ENCODE results near the gene PEX1.
"Not testable (repeated sequence)": the region's sequence is repeated elsewhere in the genome, so short reads cannot be mapped to it uniquely, and the experiment has no call there.

The PEX1 gene

GRCh38 chr7:92460109-92460508 is 68.2 kb downstream of the PEX1 start:
- no peaks in the 10 kb centered on the region for H3K9me3 ChIP-seq (ENCODE audit: control insufficient read depth, low read depth, low read length)
- H3K9ac ChIP-seq (ENCODE audit: low read length) = no peak overlapping the region
- H3K36me3 ChIP-seq (ENCODE audit: control insufficient read depth, low read depth, low read length) = peaks cover 20% of the 10 kb centered on the region
- no peak overlapping the region for H3K27ac ChIP-seq (ENCODE audit: low read length)
- H3K4me3 ChIP-seq (ENCODE audit: low read length) = no peak overlapping the region
- no peaks in the 10 kb centered on the region for H3K4me1 ChIP-seq (ENCODE audit: control insufficient read depth, low read depth, low read length)
- no peaks in the 10 kb centered on the region for H3K27me3 ChIP-seq (ENCODE audit: control insufficient read depth, insufficient read depth, low read length)

GRCh38 chr7:92456236-92456635 is 72.1 kb downstream of the PEX1 start:
- H3K27me3 ChIP-seq (ENCODE audit: control insufficient read depth, insufficient read depth, low read length) = no peaks in the 10 kb centered on the region
- no peak overlapping the region for H3K9ac ChIP-seq (ENCODE audit: low read length)
- no peak overlapping the region for H3K27ac ChIP-seq (ENCODE audit: low read length)
- peaks cover 59% of the 10 kb centered on the region for H3K36me3 ChIP-seq (ENCODE audit: control insufficient read depth, low read depth, low read length)
- H3K9me3 ChIP-seq (ENCODE audit: control insufficient read depth, low read depth, low read length) = no peaks in the 10 kb centered on the region
- H3K4me1 ChIP-seq (ENCODE audit: control insufficient read depth, low read depth, low read length) = no peaks in the 10 kb centered on the region
- H3K4me3 ChIP-seq (ENCODE audit: low read length) = no peak overlapping the region

- Histone ChIP-seq H3K27me3 (ENCODE audit: control insufficient read depth, insufficient read depth, low read length) (no peaks in the 10 kb centered on the region), H3K36me3 (ENCODE audit: control insufficient read depth, low read depth, low read length) (peaks cover 74% of the 10 kb centered on the region), H3K9me3 (ENCODE audit: control insufficient read depth, low read depth, low read length) (no peaks in the 10 kb centered on the region), H3K4me3 (ENCODE audit: low read length) (no peak overlapping the region), H3K9ac (ENCODE audit: low read length) (no peak overlapping the region), H3K4me1 (ENCODE audit: control insufficient read depth, low read depth, low read length) (peaks cover 3% of the 10 kb centered on the region), H3K27ac (ENCODE audit: low read length) (no peak overlapping the region)
Observed at GRCh38 chr7:92451645-92452044, 76.7 kb downstream of the PEX1 start.

- H3K9ac ChIP-seq (ENCODE audit: low read length) = peak overlapping the region; percentile 83
Observed at GRCh38 chr7:92448205-92448747, 80.0 kb downstream of the PEX1 start.

GRCh38 chr7:92447345-92448204 is 80.7 kb downstream of the PEX1 start, which contains the start of gene GATAD1:
GATAD1 (plus strand) TSS chr7:92447482; CDS start chr7:92447730, 248 bp downstream.
- H3K9me3 ChIP-seq (ENCODE audit: control insufficient read depth, low read depth, low read length) = no peaks in the 10 kb centered on the region
- H3K4me1 ChIP-seq (ENCODE audit: control insufficient read depth, low read depth, low read length) = peaks cover 3% of the 10 kb centered on the region
- peak within 1 kb of the TSS; percentile 70 for H3K27ac ChIP-seq (ENCODE audit: low read length)
- H3K4me3 ChIP-seq (ENCODE audit: low read length) = peak within 1 kb of the TSS; percentile 70
- H3K9ac ChIP-seq (ENCODE audit: low read length) = peak within 1 kb of the TSS; percentile 83
- H3K27me3 ChIP-seq (ENCODE audit: control insufficient read depth, insufficient read depth, low read length) = no peaks in the 10 kb centered on the region
- peaks cover 33% of the 10 kb centered on the region for H3K36me3 ChIP-seq (ENCODE audit: control insufficient read depth, low read depth, low read length)

More at GRCh38 chr7:92448205-92448747, 80.0 kb downstream of the PEX1 start:
- Histone ChIP-seq H3K4me1 (ENCODE audit: control insufficient read depth, low read depth, low read length) (peaks cover 3% of the 10 kb centered on the region), H3K27ac (ENCODE audit: low read length) (no peak overlapping the region), H3K27me3 (ENCODE audit: control insufficient read depth, insufficient read depth, low read length) (no peaks in the 10 kb centered on the region), H3K9me3 (ENCODE audit: control insufficient read depth, low read depth, low read length) (no peaks in the 10 kb centered on the region), H3K4me3 (ENCODE audit: low read length) (peak overlapping the region; percentile 70), H3K36me3 (ENCODE audit: control insufficient read depth, low read depth, low read length) (peaks cover 40% of the 10 kb centered on the region)

GRCh38 chr7:92446869-92447344 is 81.4 kb downstream of the PEX1 start:
- Histone ChIP-seq H3K27me3 (ENCODE audit: control insufficient read depth, insufficient read depth, low read length) (no peaks in the 10 kb centered on the region), H3K27ac (ENCODE audit: low read length) (no peak overlapping the region), H3K9me3 (ENCODE audit: control insufficient read depth, low read depth, low read length) (no peaks in the 10 kb centered on the region), H3K4me1 (ENCODE audit: control insufficient read depth, low read depth, low read length) (peaks cover 3% of the 10 kb centered on the region), H3K4me3 (ENCODE audit: low read length) (peak overlapping the region; percentile 70), H3K9ac (ENCODE audit: low read length) (peak overlapping the region; percentile 83), H3K36me3 (ENCODE audit: control insufficient read depth, low read depth, low read length) (peaks cover 26% of the 10 kb centered on the region)

- H3K9me3 ChIP-seq (ENCODE audit: control insufficient read depth, low read depth, low read length); H3K4me1 ChIP-seq (ENCODE audit: control insufficient read depth, low read depth, low read length); H3K27me3 ChIP-seq (ENCODE audit: control insufficient read depth, insufficient read depth, low read length): not testable (repeated sequence)
Observed at GRCh38 chr7:92442720-92443119, 85.6 kb downstream of the PEX1 start.

GRCh38 chr7:92437956-92438491 is 90.3 kb downstream of the PEX1 start:
- H3K27ac ChIP-seq (ENCODE audit: low read length) = no peak overlapping the region
- no peaks in the 10 kb centered on the region for H3K36me3 ChIP-seq (ENCODE audit: control insufficient read depth, low read depth, low read length)
- H3K9me3 ChIP-seq (ENCODE audit: control insufficient read depth, low read depth, low read length) = no peaks in the 10 kb centered on the region
- H3K9ac ChIP-seq (ENCODE audit: low read length) = no peak overlapping the region
- H3K4me1 ChIP-seq (ENCODE audit: control insufficient read depth, low read depth, low read length) = peaks cover 16% of the 10 kb centered on the region
- no peaks in the 10 kb centered on the region for H3K27me3 ChIP-seq (ENCODE audit: control insufficient read depth, insufficient read depth, low read length)
- H3K4me3 ChIP-seq (ENCODE audit: low read length) = no peak overlapping the region

More at GRCh38 chr7:92442720-92443119, 85.6 kb downstream of the PEX1 start:
- H3K9ac ChIP-seq (ENCODE audit: low read length); H3K27ac ChIP-seq (ENCODE audit: low read length); H3K4me3 ChIP-seq (ENCODE audit: low read length); H3K36me3 ChIP-seq (ENCODE audit: control insufficient read depth, low read depth, low read length): not testable (repeated sequence)

Data from iPS-18a (cell line).